ENCODE results near the gene SWT1. TPM values are rescaled to one million over a fixed set of nuclear protein-coding genes. Genes with fewer than 3 reads are reported as not detected.
"Not testable (repeated sequence)": the region's sequence is repeated elsewhere in the genome, so short reads cannot be mapped to it uniquely, and the experiment has no call there.

The SWT1 gene
- total and polyA plus RNA-seq, 7 donors = 1.7 to 6.1 (median 3.6) TPM

DNA sequence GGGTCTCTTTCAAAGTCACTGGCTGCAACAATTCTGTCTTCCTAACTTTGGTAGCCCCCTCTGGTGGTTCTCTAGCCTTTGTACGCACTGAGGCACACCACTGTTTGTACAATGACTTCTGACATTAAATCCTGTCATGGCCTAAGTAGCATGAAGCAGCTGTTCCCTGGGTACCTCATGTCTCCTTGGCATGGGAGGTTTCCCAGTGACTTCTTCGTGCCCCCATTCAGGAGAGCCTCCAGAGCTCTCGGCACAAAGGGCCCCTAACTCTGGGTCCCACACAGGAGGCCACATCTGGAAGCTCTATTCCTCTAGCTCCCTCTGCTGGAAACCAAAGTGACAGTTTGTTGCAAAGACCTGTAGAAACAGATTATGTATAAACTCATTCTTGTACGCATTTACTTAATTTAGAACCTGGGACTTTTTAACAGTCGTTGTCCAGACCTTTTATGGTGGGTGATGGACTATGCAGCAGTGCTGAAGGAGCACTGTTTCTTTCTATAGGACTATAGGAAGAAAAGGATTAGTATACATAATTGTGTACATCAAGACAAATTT, 13.4 kb downstream of the SWT1 start:
- ATAC-seq (peak in 2 of 4 donors; percentile 47 to 49), DNase-seq (no peak)
- WGBS, 3 donors = 25 to 36% (median 27%) methylated on average over 5 of the region's 5 CpGs
- Histone ChIP-seq H3K36me3 (ENCODE audit: insufficient read depth in 1 of 2, low read depth in 1 of 2) (peaks cover 2 to 56% of the 10 kb centered on the region in 2 donors), H3K27me3 (ENCODE audit: insufficient read depth in 3 of 3, low read length in 2 of 3) (no peaks in the 10 kb centered on the region), H3K27ac (no peak overlapping the region), H3K4me1 (no peaks in the 10 kb centered on the region), H3K9me3 (no peaks in the 10 kb centered on the region), H3K4me3 (no peak overlapping the region)
- intact Hi-C loops (cut with DNase I) = no loop called here
- TF ChIP-seq, protein P1, sequence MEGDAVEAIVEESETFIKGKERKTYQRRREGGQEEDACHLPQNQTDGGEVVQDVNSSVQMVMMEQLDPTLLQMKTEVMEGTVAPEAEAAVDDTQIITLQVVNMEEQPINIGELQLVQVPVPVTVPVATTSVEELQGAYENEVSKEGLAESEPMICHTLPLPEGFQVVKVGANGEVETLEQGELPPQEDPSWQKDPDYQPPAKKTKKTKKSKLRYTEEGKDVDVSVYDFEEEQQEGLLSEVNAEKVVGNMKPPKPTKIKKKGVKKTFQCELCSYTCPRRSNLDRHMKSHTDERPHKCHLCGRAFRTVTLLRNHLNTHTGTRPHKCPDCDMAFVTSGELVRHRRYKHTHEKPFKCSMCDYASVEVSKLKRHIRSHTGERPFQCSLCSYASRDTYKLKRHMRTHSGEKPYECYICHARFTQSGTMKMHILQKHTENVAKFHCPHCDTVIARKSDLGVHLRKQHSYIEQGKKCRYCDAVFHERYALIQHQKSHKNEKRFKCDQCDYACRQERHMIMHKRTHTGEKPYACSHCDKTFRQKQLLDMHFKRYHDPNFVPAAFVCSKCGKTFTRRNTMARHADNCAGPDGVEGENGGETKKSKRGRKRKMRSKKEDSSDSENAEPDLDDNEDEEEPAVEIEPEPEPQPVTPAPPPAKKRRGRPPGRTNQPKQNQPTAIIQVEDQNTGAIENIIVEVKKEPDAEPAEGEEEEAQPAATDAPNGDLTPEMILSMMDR (IDR thresholded peaks at IDR 0.05) = peak; percentile 57

DNA sequence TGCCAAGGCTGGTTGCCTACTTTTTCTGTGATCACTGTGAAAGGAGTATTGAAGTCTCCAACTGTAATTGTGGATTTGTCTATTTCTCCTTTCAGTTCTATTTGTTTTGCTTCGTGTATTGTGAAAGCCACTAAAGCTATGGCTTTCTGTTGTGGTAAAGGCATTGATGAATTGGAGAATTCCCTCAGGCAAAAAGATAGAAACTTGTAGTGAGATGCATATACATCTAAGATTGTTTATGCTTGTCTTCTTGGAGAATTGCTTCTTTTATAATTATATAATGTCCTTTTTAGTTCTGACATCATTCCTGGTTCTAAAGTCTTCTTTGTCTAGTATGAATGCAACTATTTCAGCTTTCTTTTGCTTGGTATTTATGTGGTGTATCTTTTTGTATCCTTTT, 36.8 kb downstream of the SWT1 start:
- no peak overlapping the region for H3K27ac ChIP-seq
- no peak overlapping the region for H3K4me3 ChIP-seq
- 80 to 90% (median 86%) methylated on average over 1 of the region's 1 CpG for WGBS, 3 donors
- no peaks in the 10 kb centered on the region for H3K9me3 ChIP-seq
- no peaks in the 10 kb centered on the region for H3K27me3 ChIP-seq (ENCODE audit: insufficient read depth in 3 of 3, low read length in 2 of 3)
- intact Hi-C loops (cut with DNase I) = no loop called here
- ATAC-seq (no peak), DNase-seq (no peak)
- H3K36me3 ChIP-seq (ENCODE audit: insufficient read depth in 1 of 2, low read depth in 1 of 2) = peaks cover 0 to 59% of the 10 kb centered on the region in 2 donors
- TF ChIP-seq, protein P1 (IDR thresholded peaks at IDR 0.05) = no peak
- H3K4me1 ChIP-seq = no peaks in the 10 kb centered on the region

DNA sequence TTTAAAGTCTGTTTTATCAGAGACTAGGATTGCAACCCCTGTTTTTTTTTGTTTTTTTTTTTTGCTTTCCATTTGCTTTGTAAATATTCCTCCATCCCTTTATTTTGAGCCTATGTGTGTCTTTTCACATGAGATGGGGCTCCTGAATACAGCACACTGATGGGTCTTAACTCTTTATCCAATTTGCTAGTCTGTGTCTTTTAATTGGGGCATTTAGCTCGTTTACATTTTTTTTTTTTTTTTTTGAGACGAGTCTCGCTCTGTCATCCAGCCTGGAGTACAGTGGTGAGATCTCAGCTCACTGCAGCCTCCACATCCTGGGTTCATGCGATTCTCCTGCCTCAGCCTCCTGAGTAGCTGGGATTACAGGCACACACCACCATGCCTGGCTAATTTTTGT, 41.7 kb downstream of the SWT1 start:
- H3K27ac ChIP-seq; ATAC-seq; H3K4me1 ChIP-seq; DNase-seq; H3K4me3 ChIP-seq; H3K9me3 ChIP-seq; intact Hi-C loops (cut with DNase I); H3K27me3 ChIP-seq (ENCODE audit: insufficient read depth in 3 of 3, low read length in 2 of 3): not testable (repeated sequence)
- peaks cover 0 to 20% of the 10 kb centered on the region in 2 donors for H3K36me3 ChIP-seq (ENCODE audit: insufficient read depth in 1 of 2, low read depth in 1 of 2)
- 94 to 99% (median 98%) methylated on average over 4 of the region's 4 CpGs for WGBS, 3 donors

DNA sequence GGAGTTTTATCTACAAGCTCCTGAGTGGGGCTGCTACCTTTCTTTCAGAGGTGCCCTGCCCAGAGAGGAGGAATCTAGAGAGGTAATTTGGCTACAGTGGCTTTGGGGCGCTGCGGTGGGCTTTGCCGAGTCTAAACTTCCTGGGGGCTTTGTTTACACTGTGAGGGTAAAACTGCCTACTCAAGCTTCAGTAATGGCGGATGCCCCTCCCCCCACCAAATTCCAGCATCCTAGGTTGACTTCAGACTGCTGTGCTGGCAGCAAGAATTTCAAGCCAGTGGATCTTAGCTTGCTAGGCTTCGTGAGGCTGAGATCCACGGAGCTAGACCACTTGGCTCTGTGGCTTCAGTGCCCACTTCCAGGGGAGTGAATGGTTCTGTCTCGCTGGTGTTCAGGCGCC, 43.9 kb downstream of the SWT1 start:
- DNase-seq (no peak), ATAC-seq (no peak)
- Histone ChIP-seq H3K9me3 (no peaks in the 10 kb centered on the region), H3K4me1 (no peaks in the 10 kb centered on the region), H3K36me3 (ENCODE audit: insufficient read depth in 1 of 2, low read depth in 1 of 2) (peaks cover 0 to 10% of the 10 kb centered on the region in 2 donors), H3K4me3 (no peak overlapping the region), H3K27ac (no peak overlapping the region), H3K27me3 (ENCODE audit: insufficient read depth in 3 of 3, low read length in 2 of 3) (no peaks in the 10 kb centered on the region)
- TF ChIP-seq, protein P1 (IDR thresholded peaks at IDR 0.05) = no peak
- intact Hi-C loops (cut with DNase I) = no loop called here
- 94 to 99% (median 97%) methylated on average over 8 of the region's 8 CpGs for WGBS, 3 donors

DNA sequence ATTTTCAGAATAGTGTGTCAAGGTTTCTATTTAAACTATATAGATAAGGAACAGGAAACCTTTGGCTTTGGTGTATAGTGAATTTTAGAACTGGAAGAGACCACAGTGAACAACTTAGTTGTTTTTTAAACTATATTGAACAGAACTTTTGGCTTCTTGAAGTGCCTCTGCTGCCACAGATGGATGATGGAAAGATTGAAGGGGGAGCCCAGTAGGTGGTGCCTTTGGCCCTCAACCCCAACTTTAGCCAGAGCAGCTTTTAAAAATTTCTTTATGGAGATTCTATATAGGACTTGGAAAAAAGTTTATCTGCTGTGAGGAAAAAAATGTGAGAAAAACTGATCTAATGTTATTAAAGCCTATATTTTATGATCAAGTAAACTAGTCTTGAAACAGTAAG, 50.2 kb downstream of the SWT1 start:
- DNase-seq = no peak
- Histone ChIP-seq H3K4me1 (no peaks in the 10 kb centered on the region), H3K9me3 (peaks cover 4% of the 10 kb centered on the region), H3K4me3 (no peak overlapping the region), H3K36me3 (ENCODE audit: insufficient read depth in 1 of 2, low read depth in 1 of 2) (peaks cover 0 to 40% of the 10 kb centered on the region in 2 donors), H3K27ac (no peak overlapping the region), H3K27me3 (ENCODE audit: insufficient read depth in 3 of 3, low read length in 2 of 3) (no peaks in the 10 kb centered on the region)
- no peak for ATAC-seq
- TF ChIP-seq, protein P1 (IDR thresholded peaks at IDR 0.05) = no peak
- intact Hi-C loops (cut with DNase I) = no loop called here
